ENCODE results near the gene CD300H.

The CD300H gene

DNA sequence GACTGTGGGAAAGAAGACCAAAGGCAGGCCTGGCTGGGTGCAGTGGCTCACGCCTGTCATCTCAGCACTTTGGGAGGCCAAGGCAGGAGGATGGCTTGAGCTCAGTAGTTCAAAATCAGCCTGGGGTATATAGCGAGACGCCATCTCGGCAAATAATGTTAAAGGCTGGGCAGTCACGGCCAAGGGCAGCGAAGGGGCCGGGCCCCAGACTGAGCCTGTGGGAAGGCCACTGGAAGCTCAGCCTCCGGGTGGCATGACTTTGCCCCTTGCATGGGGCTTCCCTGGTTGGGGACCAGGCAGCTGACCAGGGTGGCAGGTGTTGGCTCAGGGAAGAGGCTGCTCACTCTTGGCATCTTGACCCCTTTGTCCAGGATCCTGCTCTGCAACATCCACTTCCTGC, 38.7 kb upstream of the CD300H start:
- no peak for TF ChIP-seq POLR2A (IDR thresholded peaks at IDR 0.05; ENCODE audit: extremely low read depth, insufficient read length)
- TF ChIP-seq, protein P1, sequence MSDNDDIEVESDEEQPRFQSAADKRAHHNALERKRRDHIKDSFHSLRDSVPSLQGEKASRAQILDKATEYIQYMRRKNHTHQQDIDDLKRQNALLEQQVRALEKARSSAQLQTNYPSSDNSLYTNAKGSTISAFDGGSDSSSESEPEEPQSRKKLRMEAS (IDR thresholded peaks at IDR 0.05; ENCODE audit: low read depth, low read length) = no peak
- TF ChIP-seq MYC (IDR thresholded peaks at IDR 0.05; ENCODE audit: low read depth, low read length) = no peak
- no peak for TF ChIP-seq CTCF (IDR thresholded peaks at IDR 0.05; ENCODE audit: low read depth, low read length)
- H3K4me3 ChIP-seq (ENCODE audit: low read depth, low read length) = no peak overlapping the region
- no peak for DNase-seq (ENCODE audit: low read depth)

GRCh38 chr17:74605361-74605760, 38.1 kb upstream of the CD300H start:
- TF ChIP-seq MYC (IDR thresholded peaks at IDR 0.05; ENCODE audit: low read depth, low read length) (no peak), POLR2A (IDR thresholded peaks at IDR 0.05; ENCODE audit: extremely low read depth, insufficient read length) (no peak), CTCF (IDR thresholded peaks at IDR 0.05; ENCODE audit: low read depth, low read length) (no peak)
- TF ChIP-seq, protein P1 (IDR thresholded peaks at IDR 0.05; ENCODE audit: low read depth, low read length) = no peak
- DNase-seq (ENCODE audit: low read depth) = no peak
- H3K4me3 ChIP-seq (ENCODE audit: low read depth, low read length) = no peak overlapping the region

DNA sequence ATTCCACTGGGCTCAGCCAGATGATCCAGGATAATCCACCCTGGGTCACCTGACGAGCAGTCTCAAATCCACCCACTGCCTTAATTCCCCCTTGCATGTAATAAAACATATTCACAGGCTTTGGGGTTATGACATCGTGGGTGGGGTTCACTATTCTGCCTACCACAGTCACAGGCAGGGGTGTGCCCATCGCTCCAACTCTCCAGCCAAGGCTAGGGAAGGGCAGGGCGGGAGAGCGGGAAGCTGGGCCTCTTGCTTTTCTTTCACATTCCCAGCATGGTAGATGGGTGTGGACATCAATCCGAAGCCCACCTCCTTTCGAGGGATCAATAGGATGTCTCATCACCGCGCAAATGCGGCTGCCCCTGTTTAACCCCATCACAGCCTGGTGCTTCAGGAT, 37.5 kb upstream of the CD300H start:
- H3K4me3 ChIP-seq (ENCODE audit: low read depth, low read length) = no peak overlapping the region
- no peak for DNase-seq (ENCODE audit: low read depth)
- TF ChIP-seq POLR2A (IDR thresholded peaks at IDR 0.05; ENCODE audit: extremely low read depth, insufficient read length) = no peak
- no peak for TF ChIP-seq CTCF (IDR thresholded peaks at IDR 0.05; ENCODE audit: low read depth, low read length)
- TF ChIP-seq, protein P1 (IDR thresholded peaks at IDR 0.05; ENCODE audit: low read depth, low read length) = no peak
- TF ChIP-seq MYC (IDR thresholded peaks at IDR 0.05; ENCODE audit: low read depth, low read length) = no peak

GRCh38 chr17:74604200-74604599, 36.9 kb upstream of the CD300H start:
- no peak overlapping the region for H3K4me3 ChIP-seq (ENCODE audit: low read depth, low read length)
- TF ChIP-seq MYC (IDR thresholded peaks at IDR 0.05; ENCODE audit: low read depth, low read length) (no peak), CTCF (IDR thresholded peaks at IDR 0.05; ENCODE audit: low read depth, low read length) (no peak), POLR2A (IDR thresholded peaks at IDR 0.05; ENCODE audit: extremely low read depth, insufficient read length) (no peak)
- TF ChIP-seq, protein P1 (IDR thresholded peaks at IDR 0.05; ENCODE audit: low read depth, low read length) = no peak
- DNase-seq (ENCODE audit: low read depth) = no peak

DNA sequence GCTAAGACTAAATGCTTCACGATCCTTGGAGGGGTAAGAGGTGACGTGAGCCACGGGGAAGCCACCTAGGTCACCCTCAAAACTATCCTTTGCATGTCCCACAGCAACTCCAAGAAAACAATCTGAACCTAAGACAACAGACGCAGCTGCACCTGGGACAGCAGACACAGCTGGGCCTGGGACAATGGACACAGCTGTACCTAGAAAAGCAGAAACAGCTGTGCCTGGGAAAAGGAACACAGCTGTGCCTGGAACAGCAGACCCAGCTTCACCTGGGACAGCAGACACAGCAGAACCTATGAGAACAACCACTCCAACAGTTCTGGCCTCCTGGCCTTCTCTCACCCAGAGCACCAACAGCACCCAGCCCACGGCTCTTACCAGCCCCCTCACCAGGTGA, 36.4 kb upstream of the CD300H start:
- TF ChIP-seq MYC (IDR thresholded peaks at IDR 0.05; ENCODE audit: low read depth, low read length) (no peak), POLR2A (IDR thresholded peaks at IDR 0.05; ENCODE audit: extremely low read depth, insufficient read length) (no peak), CTCF (IDR thresholded peaks at IDR 0.05; ENCODE audit: low read depth, low read length) (no peak)
- TF ChIP-seq, protein P1 (IDR thresholded peaks at IDR 0.05; ENCODE audit: low read depth, low read length) = no peak
- DNase-seq (ENCODE audit: low read depth) = no peak
- no peak overlapping the region for H3K4me3 ChIP-seq (ENCODE audit: low read depth, low read length)

Data from NB4 (cell line).